ENCODE results near the gene STRBP.
"Not testable (repeated sequence)": the region's sequence is repeated elsewhere in the genome, so short reads cannot be mapped to it uniquely, and the experiment has no call there.

STRBP gene

DNA sequence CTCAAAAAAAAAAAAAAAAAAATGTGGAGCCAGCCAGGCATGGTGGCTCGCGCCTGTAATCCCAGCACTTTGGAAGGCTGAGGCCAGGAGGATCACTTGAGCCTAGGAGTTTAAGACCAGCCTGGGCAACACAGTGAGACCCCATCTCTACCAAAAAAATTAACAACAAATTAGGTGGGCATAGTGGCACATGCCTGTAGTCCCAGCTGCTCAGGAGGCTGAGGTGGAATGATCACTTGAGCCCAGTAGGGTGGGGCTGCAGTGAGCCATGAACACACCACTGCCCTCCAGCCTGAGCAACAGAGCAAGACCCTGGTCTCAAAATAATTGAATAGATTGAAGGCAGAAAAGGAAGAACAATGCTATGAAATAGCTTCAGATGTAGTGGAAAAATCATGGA, 82.4 kb downstream of the STRBP start:
- not testable (repeated sequence) for DNase-seq

DNA sequence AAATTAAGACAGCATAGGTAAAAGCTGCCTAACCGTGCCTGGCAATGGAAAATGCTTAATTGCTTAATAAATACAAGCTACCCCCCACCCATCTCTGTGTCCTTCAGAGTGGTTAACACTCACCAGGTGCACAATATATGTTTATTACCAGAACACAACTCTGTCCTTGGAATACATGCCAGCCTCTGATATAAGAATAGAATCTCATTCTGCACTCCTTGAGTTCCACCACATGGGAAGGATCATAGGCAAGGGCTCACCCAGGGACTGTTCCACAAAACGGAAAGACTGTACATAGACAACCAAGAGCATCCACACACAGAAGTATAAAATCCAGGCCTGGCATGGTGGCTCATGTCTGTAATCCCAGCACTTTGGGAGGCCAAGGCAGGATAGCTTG, 91.4 kb downstream of the STRBP start:
- DNase-seq, result no peak

DNA sequence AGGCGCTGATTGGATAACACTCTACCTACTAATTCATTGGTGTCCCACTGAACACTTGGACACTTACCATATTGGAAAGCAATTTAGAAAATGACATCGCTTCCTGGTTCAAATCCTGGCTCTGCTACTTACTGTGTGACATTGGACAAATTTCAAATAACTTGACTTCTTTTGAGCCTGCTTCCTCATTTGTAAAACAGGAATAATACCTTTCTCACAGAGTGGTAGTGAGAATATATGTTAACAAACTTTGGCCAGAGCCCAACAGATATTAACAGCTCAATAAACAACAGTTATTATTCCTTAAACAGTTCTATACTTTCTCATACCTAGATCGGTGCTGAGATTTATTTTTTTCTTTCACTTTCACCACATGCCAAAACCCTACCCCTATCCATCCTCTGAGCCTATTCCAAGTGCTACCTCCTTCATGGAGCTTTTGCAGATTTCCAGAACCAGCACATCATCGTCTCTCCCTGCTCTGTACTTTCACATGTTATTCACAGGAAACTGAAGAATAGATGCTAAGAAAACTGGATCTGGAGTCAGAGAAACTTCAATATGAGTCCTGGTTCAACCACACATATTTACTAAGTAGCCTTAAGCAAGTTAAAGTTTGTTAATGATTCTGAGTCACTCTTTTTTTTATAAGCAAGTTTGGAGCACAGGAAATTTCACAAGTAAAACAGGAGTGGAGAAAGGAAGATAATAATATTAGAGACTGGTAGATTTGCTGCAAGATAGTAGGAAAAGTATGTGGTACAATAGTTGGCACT, 92.3 kb downstream of the STRBP start:
- no peak for DNase-seq

DNA sequence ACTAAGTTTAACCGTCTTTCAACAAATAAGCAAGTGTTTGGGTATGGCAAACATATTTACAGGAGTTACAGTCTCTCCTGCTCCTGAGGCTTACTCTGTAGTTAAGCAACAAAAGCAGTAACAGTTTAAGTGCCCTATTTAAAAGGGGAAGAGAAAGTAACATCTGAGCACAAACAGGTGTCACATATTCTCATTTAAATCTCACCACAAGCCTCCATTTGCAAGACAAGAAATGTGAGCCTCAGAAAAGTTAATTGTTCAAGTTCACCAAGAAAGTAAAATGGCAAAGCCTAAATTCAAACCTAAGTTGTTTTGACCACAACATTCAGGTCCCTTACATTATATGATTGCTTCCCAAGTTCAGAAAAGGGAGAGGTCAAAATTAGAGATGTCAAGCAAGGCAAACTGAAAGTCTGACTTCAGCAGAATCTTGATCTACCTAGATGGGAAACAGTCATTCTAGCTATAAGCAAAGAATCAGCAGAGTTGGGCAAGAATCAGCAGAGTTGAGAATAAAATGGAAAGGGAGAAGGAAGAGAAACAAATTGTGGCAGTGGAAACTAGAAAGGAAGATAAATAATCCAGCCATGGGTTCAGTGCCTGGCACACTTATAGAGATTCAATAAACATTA, 93.4 kb downstream of the STRBP start:
- DNase-seq, result no peak

DNA sequence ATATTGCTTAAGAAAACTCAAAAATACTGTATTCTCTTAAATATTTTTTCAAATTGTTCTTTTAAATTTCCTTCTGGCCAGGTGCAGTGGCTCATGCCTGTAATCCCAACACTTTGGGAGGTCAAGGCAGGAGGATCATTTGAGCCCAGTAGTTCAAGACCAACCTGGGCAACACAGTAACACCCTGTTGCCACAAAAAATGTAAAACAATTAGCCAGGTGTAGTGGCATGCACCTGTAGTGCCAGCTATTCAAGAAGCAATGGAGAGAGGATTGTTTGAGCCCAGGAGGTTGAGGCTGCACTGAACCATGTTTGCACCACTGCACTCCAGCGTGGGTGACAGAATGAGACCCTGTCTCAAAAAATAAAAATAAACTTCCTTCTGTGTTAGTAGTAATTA, 94.3 kb downstream of the STRBP start:
- DNase-seq, result no peak

DNA sequence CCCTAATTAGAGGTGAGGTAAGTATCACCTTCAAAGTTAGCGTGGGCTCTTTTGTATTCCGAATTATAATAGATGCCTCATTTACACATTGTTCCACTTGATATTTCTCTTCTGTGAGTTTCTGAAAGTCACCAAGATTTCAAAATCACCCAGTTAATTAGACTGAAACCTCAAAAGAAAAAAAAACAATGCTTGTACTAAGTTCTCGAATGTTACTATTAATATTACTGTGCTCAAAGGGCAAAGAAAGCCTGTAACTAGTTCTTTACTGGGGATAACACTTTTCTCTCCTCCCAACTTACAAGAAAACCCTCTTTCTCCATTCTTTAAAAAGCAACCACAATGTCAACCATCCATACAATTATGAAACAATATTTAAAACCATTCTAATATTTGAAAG, 98.5 kb downstream of the STRBP start:
- no peak for DNase-seq

DNA sequence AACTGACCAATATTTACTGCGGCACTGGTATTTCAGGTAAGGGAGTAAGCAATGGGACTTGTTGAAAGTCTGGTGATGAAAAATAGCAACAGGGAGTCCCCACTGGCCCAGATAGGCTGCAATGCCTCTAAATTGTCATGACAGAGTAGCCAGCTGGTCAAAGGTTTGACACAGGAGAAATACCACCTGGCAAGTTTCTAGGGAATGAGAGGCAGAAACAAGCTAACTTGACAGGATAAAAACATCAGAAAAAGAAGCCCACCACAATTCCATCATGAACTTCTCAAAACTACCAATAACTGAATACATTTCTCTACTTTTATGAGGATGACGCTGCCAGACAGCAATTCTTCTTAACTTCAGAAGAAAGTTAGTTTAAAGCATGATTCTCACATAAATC, 99.8 kb downstream of the STRBP start:
- DNase-seq, result no peak

DNA sequence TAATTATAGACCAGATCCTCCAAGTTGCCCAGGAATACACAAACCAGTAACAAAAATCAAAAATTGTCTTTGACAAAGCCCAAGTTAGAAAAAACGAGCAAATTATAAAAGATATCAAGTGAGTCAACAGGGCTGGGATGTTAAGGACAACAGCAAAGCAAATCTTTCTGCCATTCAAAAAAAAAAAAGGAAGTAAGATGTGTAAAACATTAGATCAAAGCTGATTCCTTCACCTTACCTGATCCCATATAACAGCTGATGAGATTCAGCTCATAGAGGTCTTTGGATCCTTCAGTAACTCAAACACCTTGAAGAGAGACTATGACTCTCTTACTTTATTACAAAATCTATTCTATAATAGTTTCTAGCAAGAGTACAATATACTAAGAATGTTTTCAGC, 100.9 kb downstream of the STRBP start:
- DNase-seq, result no peak

DNA sequence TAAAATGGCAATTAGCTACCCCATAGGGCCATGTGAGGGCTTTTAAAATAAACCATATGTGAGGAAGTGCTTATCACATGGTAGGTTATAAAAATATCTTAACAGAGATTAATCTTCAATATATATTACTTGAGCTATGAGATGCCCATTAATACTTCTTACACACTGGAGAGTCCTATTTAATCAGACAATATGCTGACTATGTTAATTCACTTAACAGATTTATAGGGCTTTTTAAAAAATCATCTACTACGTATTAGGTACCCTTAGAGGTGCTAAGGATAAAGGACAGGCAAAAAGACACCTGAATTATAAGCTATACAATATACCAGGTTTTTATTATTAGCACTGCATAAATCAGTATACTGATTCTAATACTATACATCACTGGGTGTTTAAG, 102.6 kb downstream of the STRBP start:
- DNase-seq, result no peak

DNA sequence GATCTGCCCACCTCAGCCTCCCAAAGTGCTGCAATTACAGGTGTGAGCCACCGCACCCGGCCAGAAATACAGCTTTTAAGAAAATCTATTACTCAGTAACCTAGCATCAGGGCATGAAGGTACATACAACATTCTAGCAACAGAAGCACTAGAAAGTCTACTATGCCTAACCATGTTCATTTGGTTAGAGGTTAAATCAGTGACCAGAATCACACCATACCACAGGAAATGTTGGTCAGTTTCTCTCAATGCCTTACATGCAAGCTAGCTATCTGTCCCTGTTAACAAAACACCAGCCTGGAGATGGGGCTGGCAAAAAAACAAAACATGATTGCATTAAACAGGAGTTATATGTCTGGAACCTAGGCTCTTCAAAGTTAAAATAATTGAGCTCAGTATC, 104.1 kb downstream of the STRBP start:
- no peak for DNase-seq

DNA sequence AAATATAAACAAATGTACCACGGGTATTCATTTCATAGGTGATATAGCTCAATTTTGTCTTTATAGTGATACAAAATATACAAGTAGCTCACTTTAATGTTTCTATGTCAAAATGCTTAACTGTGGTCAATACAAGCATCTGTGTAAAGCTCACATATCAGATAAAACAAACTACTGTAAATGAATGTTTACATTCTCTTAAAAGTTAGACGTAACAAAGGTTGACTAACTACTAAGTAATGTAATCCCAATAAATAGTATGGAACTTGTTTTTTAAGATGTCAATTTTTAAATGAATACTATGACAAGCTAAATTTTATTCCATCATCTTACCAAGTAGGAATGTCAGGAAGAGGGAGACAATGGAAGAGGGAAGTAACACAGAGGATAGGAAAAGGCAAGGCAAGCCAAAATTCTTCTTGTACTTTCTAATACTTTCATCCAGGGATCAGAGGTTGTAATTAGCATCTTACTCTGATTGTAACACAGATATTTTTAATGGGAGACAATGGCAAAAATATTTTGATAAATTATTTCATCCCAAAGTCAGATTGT, 105.5 kb downstream of the STRBP start:
- no peak for DNase-seq

DNA sequence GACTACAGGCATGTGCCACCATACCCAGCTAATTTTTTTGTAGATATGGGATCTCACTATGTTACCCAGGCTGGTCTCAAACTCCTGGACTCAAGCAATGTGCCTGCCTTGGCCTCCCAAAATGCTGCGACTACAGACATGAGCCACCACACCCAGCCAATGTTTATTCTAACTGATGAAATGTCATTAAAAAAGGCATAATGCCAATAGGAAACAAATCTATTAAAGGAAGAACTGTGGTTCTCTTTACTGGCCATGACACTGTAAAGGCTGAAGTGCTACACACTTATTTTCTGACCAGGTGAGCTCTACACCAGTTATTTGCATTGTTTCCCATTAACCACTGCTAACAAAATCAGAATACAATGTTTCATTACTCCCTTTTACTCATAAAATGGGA, 106.0 kb downstream of the STRBP start:
- no peak for DNase-seq

DNA sequence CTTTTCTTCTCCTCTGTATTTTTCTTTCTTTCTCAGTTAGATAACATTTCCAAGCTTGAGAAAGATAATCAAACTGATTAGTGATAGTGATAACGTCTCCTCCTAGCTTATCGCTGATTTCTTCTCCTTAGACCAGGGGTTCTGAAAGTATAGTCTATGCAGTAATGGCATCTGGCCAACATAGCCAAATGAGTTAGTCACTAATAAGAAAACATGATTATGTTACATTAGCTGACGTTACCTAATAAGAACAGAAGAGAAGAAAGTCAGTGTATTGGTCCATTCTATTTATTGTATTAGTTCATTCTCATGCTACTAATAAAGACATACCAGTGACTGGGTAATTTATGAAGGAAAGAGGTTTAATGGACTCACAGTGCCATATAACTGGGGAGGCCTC, 111.2 kb downstream of the STRBP start:
- DNase-seq, result no peak

DNA sequence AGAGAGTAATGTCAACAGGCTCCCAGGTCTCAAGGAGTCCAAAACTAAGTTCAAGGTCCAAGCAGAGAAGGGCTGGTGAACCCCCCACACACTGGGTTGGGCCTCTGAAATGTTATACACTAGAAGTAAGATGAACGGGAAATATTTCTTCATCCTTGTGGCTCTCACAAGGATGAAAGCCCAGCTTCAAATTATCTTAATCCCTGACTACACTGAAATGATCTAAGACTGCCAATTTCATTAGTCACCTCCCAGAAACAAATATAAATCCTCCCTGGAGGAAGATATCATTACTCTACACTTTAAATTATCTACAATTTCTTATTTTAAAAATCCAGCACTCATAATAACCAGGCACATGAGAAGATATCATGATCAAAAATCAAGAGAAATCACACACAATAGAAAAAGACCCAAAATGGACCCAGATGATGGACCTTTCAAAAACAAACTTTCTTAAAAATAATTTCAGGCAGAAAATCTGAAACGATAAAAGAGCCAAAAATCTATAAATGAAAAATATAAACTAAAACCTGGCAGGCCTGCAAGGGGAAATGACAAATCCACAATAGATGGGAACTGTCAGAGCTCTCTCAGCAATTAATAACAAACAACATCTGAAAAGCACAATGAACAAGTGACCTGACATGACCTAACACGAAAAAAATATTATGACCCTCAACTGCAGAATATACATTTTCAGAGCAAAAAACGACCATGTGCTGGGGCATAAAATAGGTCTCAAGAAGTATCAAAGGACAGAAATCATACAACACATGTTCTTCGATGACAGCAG, 117.5 kb downstream of the STRBP start:
- DNase-seq, result no peak

DNA sequence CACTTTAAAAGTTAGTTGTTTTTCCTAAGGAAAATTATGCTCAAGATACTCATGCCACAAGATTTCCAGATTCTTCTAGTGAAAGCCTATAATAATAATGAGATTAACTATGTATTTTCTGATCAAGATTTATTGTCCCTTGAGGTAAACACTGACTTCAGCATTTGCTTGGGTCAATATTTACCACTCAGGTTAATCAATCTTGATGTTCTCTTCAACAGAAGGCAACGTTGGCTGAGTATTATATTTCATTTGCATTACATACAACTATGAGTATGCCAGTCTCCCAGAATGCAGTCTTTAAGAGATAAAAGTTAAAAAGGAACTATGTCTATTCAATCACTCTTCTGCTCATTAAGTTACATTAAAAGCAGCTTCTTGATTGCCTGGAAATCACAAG, 119.3 kb downstream of the STRBP start:
- no peak for DNase-seq

DNA sequence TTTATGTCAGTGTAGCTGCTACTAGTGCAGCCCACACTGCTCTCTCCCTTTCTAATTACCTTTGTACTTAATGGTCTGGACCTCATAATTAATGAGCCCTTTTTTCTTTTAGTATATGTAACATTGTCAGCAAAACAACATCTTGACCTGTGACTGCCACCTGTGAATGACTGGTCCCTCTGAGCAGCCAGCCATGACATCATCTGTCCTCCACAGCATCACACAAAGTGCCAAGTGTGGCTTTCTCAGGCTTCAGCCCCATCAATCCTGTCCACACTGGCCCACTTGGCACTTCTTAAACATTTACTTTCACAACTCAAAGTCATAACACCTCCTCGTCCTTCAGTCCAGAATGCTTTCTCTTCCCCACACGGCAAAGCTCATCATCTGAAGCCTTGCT, 130.2 kb downstream of the STRBP start:
- no peak for DNase-seq

DNA sequence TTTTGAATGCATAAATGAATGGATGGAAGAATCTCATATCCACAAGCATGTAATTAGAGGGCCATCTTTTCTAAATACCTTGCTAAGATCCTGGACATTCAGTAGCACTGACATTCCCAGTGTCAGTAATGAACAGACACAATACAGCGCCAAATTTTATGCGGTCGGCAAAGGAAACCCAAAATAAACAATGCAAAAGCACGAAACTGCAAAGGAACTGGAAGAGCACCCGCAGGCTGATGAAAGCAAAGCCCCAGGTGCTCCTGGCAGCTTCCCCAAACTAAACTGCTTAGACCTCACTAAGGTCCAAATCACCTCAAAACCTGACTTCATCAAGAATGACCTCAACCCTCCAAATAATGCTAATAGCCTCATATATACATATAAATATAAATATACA, 133.0 kb downstream of the STRBP start:
- DNase-seq, result no peak

DNA sequence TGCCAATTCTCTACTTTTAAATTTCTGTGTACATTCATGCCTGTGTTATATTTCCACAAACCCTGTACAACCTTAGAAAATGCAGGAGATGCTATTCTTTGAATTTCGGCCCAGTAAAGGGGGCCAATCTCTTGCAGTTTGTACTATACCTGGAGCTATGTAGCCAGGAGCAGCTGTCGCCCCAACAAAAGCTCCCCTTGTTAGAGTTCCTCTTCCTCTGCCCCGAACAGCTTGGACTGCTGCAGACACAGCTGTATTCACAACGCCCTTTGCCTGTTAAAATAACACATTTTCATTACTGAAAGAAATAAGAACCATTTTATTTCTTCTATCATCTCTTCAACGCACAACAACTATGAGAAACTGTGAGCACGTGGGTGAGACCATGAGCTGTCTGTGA, 135.7 kb downstream of the STRBP start:
- no peak for DNase-seq

DNA sequence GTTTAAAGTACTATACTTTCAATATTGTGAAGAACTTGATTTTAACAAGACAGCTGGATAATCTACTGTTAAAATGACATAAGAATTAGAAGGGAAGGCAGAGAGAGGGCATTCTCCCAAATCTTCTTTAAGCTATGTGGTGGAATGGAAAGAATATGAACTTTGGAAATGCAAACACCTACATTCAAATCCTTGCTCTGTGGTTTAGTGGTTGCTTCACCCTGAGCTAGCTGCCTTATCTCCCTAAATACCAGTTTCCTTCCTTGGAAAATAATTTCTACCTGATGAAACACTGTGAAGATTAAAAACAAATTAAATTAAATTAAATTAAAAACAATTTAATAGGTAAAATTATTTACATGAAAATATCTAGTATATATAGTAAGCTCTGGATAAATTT, 136.4 kb downstream of the STRBP start:
- DNase-seq, result no peak

DNA sequence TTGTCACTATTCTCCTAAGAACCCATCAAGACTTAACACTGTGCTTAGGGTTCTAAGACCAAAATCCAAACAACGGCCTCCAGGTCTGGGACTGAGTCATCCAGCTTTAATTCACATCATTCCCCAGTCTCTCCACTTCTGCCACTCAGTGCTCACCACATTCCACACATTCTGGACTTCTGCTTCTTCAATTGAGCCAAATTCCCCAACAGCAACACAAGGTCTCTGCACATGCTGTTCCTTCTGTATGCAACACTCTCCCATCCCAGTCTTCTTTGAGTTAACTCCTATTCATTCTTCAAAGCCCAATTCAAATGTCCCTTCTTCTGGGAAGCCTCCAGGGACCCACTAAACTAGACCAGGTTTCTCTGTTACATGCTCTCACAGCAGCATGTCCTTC, 137.1 kb downstream of the STRBP start:
- DNase-seq, result no peak

DNA sequence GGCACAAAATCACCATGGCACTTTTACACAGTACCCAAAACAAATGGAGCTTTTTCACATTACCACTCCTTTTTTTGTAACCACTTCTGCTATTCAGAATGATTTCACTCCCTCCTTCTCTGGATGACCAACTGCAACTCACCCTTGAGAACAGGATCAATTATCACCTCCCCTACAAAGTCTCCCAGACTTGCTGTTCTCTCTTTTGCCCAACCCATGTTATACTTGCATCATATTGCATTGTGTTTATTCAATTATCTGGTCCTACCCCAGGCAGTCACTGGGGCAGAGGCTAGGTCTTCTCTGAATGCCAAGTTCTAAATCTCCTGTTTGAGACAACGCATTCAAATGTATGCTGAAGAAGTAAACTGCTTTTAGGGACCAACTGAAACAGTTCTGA, 139.0 kb downstream of the STRBP start:
- no peak for DNase-seq

DNA sequence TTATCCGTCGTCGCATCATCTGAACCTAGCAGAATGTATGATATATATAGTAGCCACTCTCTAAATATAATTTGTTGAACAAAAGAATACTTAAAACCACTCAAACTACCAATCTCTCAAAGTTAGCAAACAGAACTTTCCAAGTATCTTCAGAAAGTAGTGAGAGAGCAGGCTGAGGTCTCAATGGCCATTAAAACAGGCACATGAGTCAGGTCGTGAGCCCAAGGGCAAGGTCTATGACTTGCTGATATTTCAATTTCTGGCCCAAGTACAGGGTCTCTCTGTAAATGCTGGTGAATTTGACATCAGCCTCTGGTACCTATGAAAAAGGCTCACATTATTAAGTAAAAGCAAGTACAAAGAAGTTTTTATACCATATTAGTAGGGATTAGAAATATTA, 139.8 kb downstream of the STRBP start:
- no peak for DNase-seq

DNA sequence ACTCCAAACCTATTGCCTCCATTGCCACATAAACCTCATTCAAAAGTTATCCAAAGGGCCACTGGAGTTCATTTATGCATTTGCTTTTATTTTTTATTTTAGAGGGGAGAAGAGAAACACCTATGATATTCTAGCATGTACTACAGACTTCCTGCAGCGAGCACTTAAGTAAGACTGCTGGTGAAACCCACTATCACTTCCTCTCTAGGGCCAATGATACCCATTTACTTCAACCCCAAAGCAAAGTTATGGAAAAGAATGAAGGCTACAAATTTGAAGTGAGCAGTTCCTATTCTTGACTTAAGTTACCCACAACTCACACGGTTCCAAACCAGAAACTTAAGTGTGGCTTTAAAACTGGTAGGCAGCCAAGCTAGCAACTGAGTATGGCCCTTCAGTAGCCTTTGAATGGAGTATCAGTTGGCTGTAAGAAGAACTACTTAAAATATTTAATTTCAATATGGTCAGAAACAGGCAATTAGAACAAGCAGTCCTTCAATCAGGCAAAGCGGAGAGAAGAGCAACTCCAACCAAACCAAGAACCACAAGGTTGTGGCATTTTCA, 140.8 kb downstream of the STRBP start:
- DNase-seq, result no peak

DNA sequence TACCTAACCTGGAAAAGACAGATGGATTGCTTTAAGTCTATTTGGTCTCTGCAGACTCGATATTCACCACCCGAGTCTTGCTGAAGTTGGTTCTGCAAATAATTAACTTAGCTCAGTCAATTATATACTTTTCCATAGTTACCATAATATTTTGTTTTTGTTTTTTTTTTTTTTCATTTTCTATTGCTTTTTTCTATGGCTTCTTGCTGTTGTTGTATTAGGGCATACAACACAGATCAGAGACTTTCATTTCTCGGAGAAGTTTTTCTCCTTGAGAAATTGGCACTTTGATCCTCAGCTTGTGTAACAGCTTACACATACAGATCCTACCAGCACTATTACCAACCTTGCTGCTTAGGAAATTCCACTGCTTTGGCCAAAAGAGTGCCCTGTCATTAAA, 146.9 kb downstream of the STRBP start:
- DNase-seq, result no peak
